Small intestine (tissue), 16 donors: ENCODE results near the gene CLCNKA. TPM values are rescaled to one million over a fixed set of nuclear protein-coding genes. Genes with fewer than 3 reads are reported as not detected.
"Not testable (repeated sequence)": the region's sequence is repeated elsewhere in the genome, so short reads cannot be mapped to it uniquely, and the experiment has no call there.

Experiments
- DNase-seq, 2 donors: peaks; one replicate each; pipeline versions ENCODE4 v3.0.0 to v3.0.0-alpha.2; 2013
- FAIRE-seq: peaks from 2 replicates; lab custom pipeline; 2012; peaks lifted over from hg19 to GRCh38; lab: Jason Lieb, UNC
- H3K27ac ChIP-seq, 3 donors: one replicate each; pipeline ENCODE4 v1.5.1; 2013; ENCODE audit warnings: low read length in 2 of 3, mild to moderate bottlenecking in 2 of 3, control low read depth in 1 of 3, inconsistent platforms in 1 of 3, low read depth in 1 of 3, moderate library complexity in 1 of 3
- H3K27me3 ChIP-seq, 3 donors: one replicate each; pipeline ENCODE4 v1.6.1; 2013; ENCODE audit warnings: low read length in 3 of 3, inconsistent platforms in 1 of 3; ENCODE audit not compliant: control insufficient read depth in 3 of 3, insufficient read depth in 3 of 3
- H3K36me3 ChIP-seq, 3 donors: one replicate each; pipeline ENCODE4 v1.6.1; 2013; ENCODE audit warnings: low read length in 3 of 3, inconsistent platforms in 1 of 3, low read depth in 1 of 3, mild to moderate bottlenecking in 1 of 3, moderate library complexity in 1 of 3; ENCODE audit not compliant: control insufficient read depth in 3 of 3, insufficient read depth in 2 of 3
- H3K4me1 ChIP-seq, 3 donors: one replicate each; pipeline ENCODE4 v1.6.1; 2013; ENCODE audit warnings: low read length in 2 of 3, inconsistent platforms in 1 of 3, low read depth in 1 of 3, mild to moderate bottlenecking in 1 of 3, moderate library complexity in 1 of 3; ENCODE audit not compliant: control insufficient read depth in 3 of 3, insufficient read depth in 2 of 3
- H3K4me3 ChIP-seq, 3 donors: one replicate each; pipeline ENCODE4 v1.5.1; 2013; ENCODE audit warnings: low read length in 3 of 3, control low read depth in 1 of 3, inconsistent platforms in 1 of 3, low read depth in 1 of 3, mild to moderate bottlenecking in 1 of 3, moderate library complexity in 1 of 3
- H3K9me3 ChIP-seq, 2 donors: one replicate each; pipeline ENCODE4 v1.6.1; 2013; ENCODE audit warnings: low read depth in 1 of 2, low read length in 1 of 2; ENCODE audit not compliant: control insufficient read depth in 2 of 2, insufficient read depth in 1 of 2
- WGBS, 3 donors: extraction: QIAGEN DNeasy Blood & Tissue Kit; methylation state at CpG; one replicate each; pipeline ENCODE4 v1.1.7; 2013; 5-methylcytosine and 5-hydroxymethylcytosine counted together
- long read RNA-seq, 10 donors: transcript quantifications; one replicate each; lab custom pipeline, GENCODE V29; 2026
- polyA plus RNA-seq, 4 donors: library from polyadenylated mRNA; stranded (reverse) in 3 of 4; unstranded in 1 of 4; fragments of 200-250 nt in 3 of 4; fragments of 120-200 nt in 1 of 4; gene quantifications; one replicate each; pipeline versions ENCODE4 v1.2.1 to v1.2.3, GENCODE V29; 2013
- donor health status: healthy with polysubstance abuse.
- donor health status: control.
- donor health status: control.
- donor health status: Bipolar disorder and iron deficiency.
- donor health status: healthy.

The CLCNKA gene
- polyA plus RNA-seq, result under 1 TPM in 3 of 4 donors, not detected in 1; 0.06 to 0.22 (median 0.21) TPM
- long read RNA-seq, donor 1, result 0 reads
- long read RNA-seq, donor 2, result 0 reads
- long read RNA-seq, donor 3, result 0 reads
- long read RNA-seq, donor 4, result 0 reads
- long read RNA-seq, donor 5, result 0 reads
- long read RNA-seq, donor 6, result 0 reads
- long read RNA-seq, donor 7, result 0 reads
- long read RNA-seq, donor 8, result 0 reads
- long read RNA-seq, donor 9, result 0 reads
- long read RNA-seq, donor 10, result 0 reads

DNA sequence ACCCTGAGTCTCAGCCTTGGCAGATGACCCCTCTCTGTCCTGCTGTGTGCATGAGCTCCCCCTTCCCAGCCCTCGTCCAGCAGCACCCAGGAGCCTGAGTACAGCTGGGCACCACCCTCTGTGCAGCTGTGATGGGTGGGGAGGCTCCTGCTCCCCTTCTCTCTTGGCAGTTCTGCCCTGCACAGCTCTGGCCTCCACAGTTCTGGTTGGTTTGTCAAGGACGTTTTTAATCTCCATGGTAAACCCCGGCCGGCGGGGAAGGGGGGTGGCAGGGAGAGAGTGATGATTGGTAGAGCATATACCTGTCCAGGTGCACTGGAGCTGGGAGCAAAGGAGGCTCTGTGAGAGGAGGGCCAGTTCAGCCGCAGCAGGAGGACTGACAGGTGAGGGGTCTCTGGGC, at the start of gene CLCNKA:
Gene CLCNKA, plus strand, starts transcription at position 356 of the 400 bp plus-strand sequence. CDS start 584 bp downstream, outside the sequence.
- 17 to 47% (median 24%) methylated on average over 6 of the region's 6 CpGs for WGBS, 3 donors
- Histone ChIP-seq H3K9me3 (no peaks in the 10 kb centered on the region), H3K36me3 (no peaks in the 10 kb centered on the region), H3K4me3 (no peak within 1 kb of the TSS), H3K4me1 (peaks cover 0 to 20% (median 0%) of the 10 kb centered on the region in 3 donors), H3K27ac (no peak within 1 kb of the TSS), H3K27me3 (no peaks in the 10 kb centered on the region)
- FAIRE-seq (no peak), DNase-seq (no peak)

DNA sequence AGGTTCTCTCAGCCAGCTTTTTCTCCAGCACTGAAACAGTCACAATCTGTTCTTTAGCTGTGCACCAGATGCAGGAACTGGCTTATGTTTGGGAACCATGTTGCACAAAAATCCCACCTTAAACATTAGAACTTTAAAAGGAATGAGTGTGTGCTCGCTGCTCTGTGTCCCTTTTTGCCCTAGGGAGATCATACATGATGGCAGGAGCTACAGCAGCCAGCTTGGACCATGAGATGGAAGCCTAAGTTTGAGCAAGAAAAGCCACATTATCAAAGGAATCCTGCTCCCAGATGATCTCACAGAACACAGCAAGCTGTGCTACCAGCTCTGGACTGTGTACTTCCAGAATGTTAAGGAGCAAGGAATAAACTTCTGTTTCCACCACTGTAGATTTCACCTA, 49.4 kb upstream of the CLCNKA start:
- DNase-seq, result no peak
- H3K27ac ChIP-seq, result no peak overlapping the region
- peaks cover 0 to 3% (median 2%) of the 10 kb centered on the region in 3 donors for H3K4me1 ChIP-seq
- FAIRE-seq, result no peak
- peaks cover 0 to 16% of the 10 kb centered on the region in 2 donors for H3K9me3 ChIP-seq
- no peak overlapping the region for H3K4me3 ChIP-seq
- 92 to 98% (median 96%) methylated on average over 1 of the region's 1 CpG for WGBS, 3 donors
- H3K36me3 ChIP-seq, result peaks cover 5 to 35% (median 8%) of the 10 kb centered on the region in 3 donors
- no peaks in the 10 kb centered on the region for H3K27me3 ChIP-seq

GRCh38 chr1:15973772-15974171, 48.1 kb upstream of the CLCNKA start:
- DNase-seq, result no peak
- peaks cover 5 to 28% (median 8%) of the 10 kb centered on the region in 3 donors for H3K36me3 ChIP-seq
- H3K4me1 ChIP-seq, result peaks cover 0 to 3% (median 2%) of the 10 kb centered on the region in 3 donors
- H3K4me3 ChIP-seq, result no peak overlapping the region
- WGBS, 3 donors, result 94 to 97% (median 95%) methylated on average over 4 of the region's 4 CpGs
- H3K27ac ChIP-seq, result no peak overlapping the region
- peaks cover 0 to 15% of the 10 kb centered on the region in 2 donors for H3K9me3 ChIP-seq
- FAIRE-seq, result no peak
- H3K27me3 ChIP-seq, result no peaks in the 10 kb centered on the region

DNA sequence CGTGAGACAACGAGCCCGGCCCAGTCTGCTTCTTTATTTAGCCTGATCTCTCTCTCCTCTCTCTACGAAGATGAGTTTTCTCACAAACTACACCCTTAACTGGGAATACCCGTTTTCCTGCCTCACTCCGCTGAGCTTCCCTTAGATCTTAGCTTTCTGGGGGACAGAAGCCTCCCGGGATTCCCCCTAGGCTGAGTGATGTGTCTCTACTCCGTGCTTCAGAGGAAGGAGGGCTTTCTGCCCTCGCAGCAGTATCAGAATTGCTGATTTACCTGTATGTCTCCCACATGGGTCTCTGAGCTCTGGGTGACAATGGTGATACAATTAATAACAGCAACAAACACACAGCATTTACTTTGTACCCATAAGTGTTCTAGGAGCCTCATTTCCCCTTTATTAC, 47.0 kb upstream of the CLCNKA start:
- Histone ChIP-seq H3K36me3 (peaks cover 5 to 18% (median 8%) of the 10 kb centered on the region in 3 donors), H3K9me3 (peaks cover 0 to 4% of the 10 kb centered on the region in 2 donors), H3K4me3 (peak overlapping the region; percentile 77 to 89 (median 84)), H3K27ac (no peak overlapping the region), H3K4me1 (peaks cover 0 to 3% (median 2%) of the 10 kb centered on the region in 3 donors), H3K27me3 (no peaks in the 10 kb centered on the region)
- no peak for DNase-seq
- FAIRE-seq, result no peak
- 41 to 55% (median 48%) methylated on average over 9 of the region's 9 CpGs for WGBS, 3 donors

- Histone ChIP-seq H3K27me3 (no peaks in the 10 kb centered on the region), H3K36me3 (peaks cover 5 to 16% (median 8%) of the 10 kb centered on the region in 3 donors), H3K4me3 (peak overlapping the region; percentile 77 to 89 (median 84)), H3K27ac (no peak overlapping the region), H3K9me3 (peaks cover 0 to 4% of the 10 kb centered on the region in 2 donors), H3K4me1 (peaks cover 0 to 3% (median 2%) of the 10 kb centered on the region in 3 donors)
- whole genome bisulfite sequencing, 3 donors, result 0 to 1% (median 1%) methylated on average over 23 to 47 of the region's 47 CpGs
- FAIRE-seq, result no peak
- peak; percentile 18 to 69 for DNase-seq
These were observed 46.5 kb upstream of the CLCNKA start for GRCh38 chr1:15975358-15975804.

DNA sequence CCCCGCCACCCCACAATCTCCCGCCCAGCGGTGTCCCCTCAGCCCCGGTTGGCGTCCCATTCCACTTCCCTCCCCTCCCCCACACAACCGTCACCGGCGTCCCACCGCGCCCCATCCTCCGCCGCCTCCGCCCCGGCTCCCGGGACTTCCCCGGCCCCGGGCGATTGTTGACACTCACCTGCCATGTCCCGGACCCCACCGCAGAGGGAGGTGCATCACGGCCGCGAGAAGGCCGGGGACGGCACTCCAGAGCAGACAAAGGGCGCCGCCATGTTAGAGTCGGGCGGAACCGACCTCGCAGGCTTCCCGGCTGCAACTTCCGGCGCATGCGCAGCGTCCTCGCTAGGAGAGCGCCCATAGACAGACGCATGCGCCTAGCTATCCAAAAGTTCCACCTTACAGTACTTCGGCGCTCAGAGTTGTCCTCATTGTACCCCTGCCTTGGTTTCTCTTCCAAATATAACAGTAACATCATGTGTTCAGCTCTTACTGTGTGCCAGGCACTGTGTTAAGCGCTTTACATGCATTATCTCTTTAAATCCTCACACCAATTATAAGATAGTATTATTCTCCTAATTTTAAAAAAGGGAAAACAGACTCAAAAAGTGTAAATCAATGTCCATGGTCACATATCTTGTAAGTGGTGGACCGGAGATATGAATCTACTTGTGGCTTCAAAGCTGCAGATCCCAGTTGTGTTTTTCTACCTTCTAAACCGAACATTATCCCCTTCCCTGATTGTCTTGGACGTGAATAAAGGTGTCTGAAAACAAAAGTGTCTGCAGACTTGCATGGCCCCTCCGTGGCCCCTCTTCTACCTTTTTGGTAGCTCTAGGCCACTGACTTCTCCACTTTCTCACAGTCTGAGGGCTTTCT, 45.8 kb upstream of the CLCNKA start, which contains the start of gene ZBTB17:
Gene ZBTB17, minus strand, starts transcription at position 297 of the 876 bp plus-strand sequence. CDS start 27,606 bp downstream, outside the sequence.
- H3K4me1 ChIP-seq, result peaks cover 0 to 3% (median 2%) of the 10 kb centered on the region in 3 donors
- DNase-seq (peak; percentile 94 to 97), FAIRE-seq (no peak)
- peaks cover 0 to 4% of the 10 kb centered on the region in 2 donors for H3K9me3 ChIP-seq
- peaks cover 5 to 16% (median 8%) of the 10 kb centered on the region in 3 donors for H3K36me3 ChIP-seq
- no peaks in the 10 kb centered on the region for H3K27me3 ChIP-seq
- peak within 1 kb of the TSS in 1 of 3 donors; percentile 81 for H3K27ac ChIP-seq
- 8 to 9% (median 9%) methylated on average over 34 to 47 of the region's 47 CpGs for WGBS, 3 donors
- H3K4me3 ChIP-seq, result peak within 1 kb of the TSS; percentile 77 to 89 (median 84)

- not testable (repeated sequence) for H3K27me3 ChIP-seq, H3K4me3 ChIP-seq, H3K36me3 ChIP-seq, H3K27ac ChIP-seq, FAIRE-seq, H3K4me1 ChIP-seq, DNase-seq, H3K9me3 ChIP-seq
- 94 to 97% (median 95%) methylated on average over 4 of the region's 4 CpGs for WGBS, 3 donors
These were observed 43.9 kb upstream of the CLCNKA start for GRCh38 chr1:15977947-15978346.

DNA sequence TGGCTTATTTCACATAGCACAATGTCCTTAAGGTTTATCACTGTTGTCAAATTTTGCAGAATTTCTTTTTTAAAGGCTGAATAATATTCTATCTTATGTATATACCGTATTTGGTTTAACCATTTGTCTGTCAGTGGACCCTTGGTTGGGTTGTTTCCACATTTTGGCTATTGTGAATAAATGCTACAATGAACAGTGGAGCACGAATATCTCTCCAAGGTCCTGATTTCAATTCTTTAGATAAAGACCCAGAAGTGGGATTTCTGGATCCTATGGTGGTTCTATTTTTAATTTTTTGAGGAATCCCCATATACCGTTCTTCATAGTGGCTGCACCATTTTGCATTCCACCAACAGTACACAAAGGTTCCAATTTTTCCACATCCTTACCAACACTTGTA, 40.2 kb upstream of the CLCNKA start:
- WGBS, 3 donors, result 80 to 89% (median 85%) methylated on average over 3 of the region's 3 CpGs
- Histone ChIP-seq H3K27ac (no peak overlapping the region), H3K27me3 (no peaks in the 10 kb centered on the region), H3K36me3 (no peaks in the 10 kb centered on the region), H3K9me3 (peaks cover 0 to 10% of the 10 kb centered on the region in 2 donors), H3K4me3 (no peak overlapping the region), H3K4me1 (no peaks in the 10 kb centered on the region)
- DNase-seq, result no peak
- FAIRE-seq, result no peak
